Activated naive CD4-positive, alpha-beta T cell treated with anti-CD3 and anti-CD28 coated beads, Interleukin-2, amount 50 U/mL, for 24 hours (primary cell): ENCODE results near the gene CYP27C1.

ENCODE experiments used
- H3K27ac Mint-ChIP-seq: one replicate; pipeline ENCODE4 v1.8.0; 2021; ENCODE audit warnings: mild to moderate bottlenecking, mixed read lengths
- H3K27me3 Mint-ChIP-seq: one replicate; pipeline ENCODE4 v1.8.0; 2021; ENCODE audit warnings: mixed read lengths
- H3K36me3 Mint-ChIP-seq: one replicate; pipeline ENCODE4 v1.8.0; 2021; ENCODE audit warnings: mixed read lengths
- H3K4me1 Mint-ChIP-seq: one replicate; pipeline ENCODE4 v1.8.0; 2021; ENCODE audit warnings: mixed read lengths
- H3K4me3 Mint-ChIP-seq: one replicate; pipeline ENCODE4 v1.8.0; 2021; ENCODE audit warnings: mild to moderate bottlenecking, mixed read lengths
- H3K9me3 Mint-ChIP-seq: one replicate; pipeline ENCODE4 v1.8.0; 2021; ENCODE audit warnings: mixed read lengths

CYP27C1 gene

DNA sequence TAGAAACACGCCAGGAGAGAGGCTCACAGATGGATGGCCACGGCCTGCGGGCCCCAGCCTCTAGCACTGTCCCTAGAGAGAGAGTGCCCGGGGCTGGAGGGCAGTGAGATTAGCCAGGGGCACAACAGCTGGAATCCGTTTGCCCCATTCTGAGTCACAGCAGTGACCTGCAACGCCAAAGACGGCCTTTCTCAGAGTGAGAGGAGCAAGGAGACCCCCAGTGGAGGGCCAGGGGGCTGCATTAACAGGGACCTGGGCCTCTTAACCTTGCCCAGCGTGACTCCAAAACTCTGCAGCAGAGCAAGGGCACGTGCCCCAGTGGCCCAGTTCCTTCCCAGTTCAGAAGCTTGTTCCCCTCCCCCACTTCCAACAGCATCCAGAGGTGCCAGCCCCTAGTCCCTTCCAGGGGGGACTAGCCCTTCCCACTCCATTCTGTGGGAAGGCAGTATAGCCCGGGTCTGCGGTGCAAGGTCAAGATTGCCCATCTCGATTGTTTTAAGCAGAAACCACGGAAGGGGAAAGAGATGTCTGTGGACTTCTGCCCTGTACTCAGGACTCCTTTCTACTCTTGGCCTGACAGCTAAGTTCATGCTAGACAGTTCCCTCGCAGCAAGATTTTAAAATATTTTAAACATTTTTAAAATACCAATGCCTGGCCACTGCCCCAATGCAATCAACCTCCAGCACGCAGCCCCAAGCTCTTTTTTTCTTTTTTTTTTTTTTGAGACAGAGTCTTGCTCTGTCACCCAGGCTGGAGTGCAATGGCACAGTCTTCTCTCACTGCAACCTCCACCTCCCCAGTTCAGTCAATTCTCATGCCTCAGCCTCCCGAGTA lies 62.2 kb downstream of the CYP27C1 start:
- no peaks in the 10 kb centered on the region for H3K9me3 Mint-ChIP-seq
- no peaks in the 10 kb centered on the region for H3K27me3 Mint-ChIP-seq
- H3K27ac Mint-ChIP-seq, result no peak overlapping the region
- no peaks in the 10 kb centered on the region for H3K4me1 Mint-ChIP-seq
- H3K36me3 Mint-ChIP-seq, result no peaks in the 10 kb centered on the region
- H3K4me3 Mint-ChIP-seq, result no peak overlapping the region

DNA sequence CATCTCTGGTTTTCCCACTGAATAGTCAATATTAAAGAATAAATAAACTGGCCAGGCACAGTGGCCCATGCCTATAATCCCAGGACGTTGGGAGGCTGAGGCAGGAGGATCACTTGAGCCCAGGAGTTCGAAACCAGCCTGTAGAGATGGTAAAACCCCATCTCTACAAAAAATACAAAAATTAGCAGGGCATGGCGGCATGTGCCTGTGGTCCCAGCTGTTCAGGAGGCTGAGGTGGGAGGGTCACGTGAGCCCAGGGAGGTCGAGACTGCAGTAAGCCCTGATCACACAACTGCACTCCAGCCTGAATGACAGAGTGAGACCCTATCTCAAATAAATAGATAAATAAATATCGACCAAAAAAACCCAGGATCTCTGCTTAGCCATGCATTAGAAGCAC lies 63.0 kb downstream of the CYP27C1 start:
- no peak overlapping the region for H3K27ac Mint-ChIP-seq
- H3K4me3 Mint-ChIP-seq, result no peak overlapping the region
- H3K9me3 Mint-ChIP-seq, result no peaks in the 10 kb centered on the region
- H3K27me3 Mint-ChIP-seq, result no peaks in the 10 kb centered on the region
- H3K36me3 Mint-ChIP-seq, result no peaks in the 10 kb centered on the region
- H3K4me1 Mint-ChIP-seq, result no peaks in the 10 kb centered on the region

DNA sequence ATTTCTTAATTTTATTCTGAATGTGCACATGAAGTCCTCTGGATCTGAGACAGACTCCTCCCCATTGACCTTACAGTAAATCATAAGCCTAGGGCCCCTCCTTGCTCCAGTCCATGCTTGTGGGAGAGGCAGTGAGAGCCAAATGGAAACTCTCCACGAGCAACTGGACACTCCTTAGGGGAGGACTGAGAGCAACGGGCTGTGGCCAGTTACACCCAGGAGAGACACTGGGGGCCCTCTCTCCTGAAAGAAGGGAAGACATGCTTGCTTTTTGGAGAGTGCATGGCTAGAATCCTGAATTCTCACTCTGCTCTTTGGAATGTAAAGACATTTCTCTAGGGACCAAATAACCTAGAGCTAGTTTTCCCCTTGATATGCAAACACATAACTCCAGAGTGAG lies 64.2 kb downstream of the CYP27C1 start:
- no peaks in the 10 kb centered on the region for H3K9me3 Mint-ChIP-seq
- H3K4me3 Mint-ChIP-seq, result no peak overlapping the region
- H3K27ac Mint-ChIP-seq, result no peak overlapping the region
- no peaks in the 10 kb centered on the region for H3K27me3 Mint-ChIP-seq
- no peaks in the 10 kb centered on the region for H3K4me1 Mint-ChIP-seq
- H3K36me3 Mint-ChIP-seq, result no peaks in the 10 kb centered on the region

DNA sequence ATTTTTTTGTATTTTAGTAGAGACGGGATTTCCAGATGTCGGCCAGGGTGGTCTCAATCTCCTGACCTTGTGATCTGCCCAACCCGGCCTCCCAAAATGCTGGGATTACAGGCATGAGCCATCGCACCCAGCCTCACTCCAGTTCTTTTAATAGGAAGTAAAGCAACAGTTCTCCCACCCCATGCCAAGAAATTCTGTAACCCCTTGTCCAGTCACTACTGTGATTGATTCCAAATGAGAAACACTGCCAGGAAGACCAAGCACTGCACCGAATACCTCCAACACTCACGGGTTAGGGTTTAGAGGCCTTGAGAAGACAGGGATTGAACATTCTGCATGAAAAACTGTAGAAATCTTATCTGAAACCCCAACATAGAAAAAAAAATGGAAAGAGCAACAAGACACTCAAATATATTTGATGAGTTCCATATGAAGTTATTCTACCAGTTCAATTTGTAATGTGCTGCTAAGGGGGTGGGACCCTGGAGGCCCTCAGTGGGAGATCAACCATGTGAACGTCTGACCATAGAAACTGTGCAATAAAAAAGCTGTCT lies 65.0 kb downstream of the CYP27C1 start:
- Mint-ChIP-seq H3K27ac (no peak overlapping the region), H3K36me3 (no peaks in the 10 kb centered on the region), H3K27me3 (no peaks in the 10 kb centered on the region), H3K4me3 (no peak overlapping the region), H3K4me1 (no peaks in the 10 kb centered on the region), H3K9me3 (no peaks in the 10 kb centered on the region)

DNA sequence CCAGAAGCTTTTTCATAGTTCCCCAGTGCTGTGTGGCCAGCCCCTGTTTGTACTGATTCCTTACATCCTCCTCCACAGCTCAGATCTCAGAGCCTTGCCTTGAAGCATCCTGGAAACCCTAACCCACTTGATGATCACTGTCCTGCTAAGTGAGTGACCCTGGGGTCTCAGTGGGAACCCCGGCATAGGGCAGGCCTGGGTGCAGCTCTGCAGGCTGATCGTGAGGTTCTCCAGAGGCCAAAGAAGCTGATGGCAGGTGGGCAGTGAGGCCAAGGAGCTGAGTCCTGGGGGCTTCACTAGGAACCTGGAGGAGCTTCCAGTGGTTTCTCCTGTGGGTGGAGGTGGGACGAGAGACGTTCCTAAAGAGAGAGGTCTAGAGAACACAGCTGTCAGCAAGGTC lies 65.7 kb downstream of the CYP27C1 start:
- Mint-ChIP-seq H3K4me3 (no peak overlapping the region), H3K27me3 (no peaks in the 10 kb centered on the region), H3K27ac (no peak overlapping the region), H3K9me3 (no peaks in the 10 kb centered on the region), H3K36me3 (no peaks in the 10 kb centered on the region), H3K4me1 (no peaks in the 10 kb centered on the region)

DNA sequence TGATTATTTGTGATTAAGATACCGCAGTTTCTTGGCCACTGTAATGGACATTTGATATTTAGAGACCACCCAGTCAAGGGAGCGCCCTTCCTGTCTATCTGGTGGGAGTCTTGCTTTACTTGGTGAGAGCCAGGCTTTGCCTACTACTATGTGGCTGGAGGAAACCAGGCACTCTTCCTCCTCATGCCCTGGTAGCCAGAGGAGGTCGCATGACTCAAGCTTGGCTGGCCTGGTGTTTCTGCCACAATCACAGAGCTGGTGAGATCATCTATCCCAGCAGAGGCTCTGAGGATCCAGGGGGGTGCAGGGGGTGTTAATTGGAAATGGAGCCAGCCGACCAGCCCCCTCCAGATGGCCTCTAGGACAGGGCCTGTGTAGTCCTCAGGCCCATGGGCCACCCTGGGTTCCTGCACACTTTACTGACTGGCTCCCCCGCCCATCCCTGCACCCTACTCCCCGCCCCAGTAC lies 66.4 kb downstream of the CYP27C1 start:
- H3K36me3 Mint-ChIP-seq, result no peaks in the 10 kb centered on the region
- H3K4me3 Mint-ChIP-seq, result no peak overlapping the region
- H3K27me3 Mint-ChIP-seq, result no peaks in the 10 kb centered on the region
- H3K4me1 Mint-ChIP-seq, result no peaks in the 10 kb centered on the region
- H3K27ac Mint-ChIP-seq, result no peak overlapping the region
- no peaks in the 10 kb centered on the region for H3K9me3 Mint-ChIP-seq

DNA sequence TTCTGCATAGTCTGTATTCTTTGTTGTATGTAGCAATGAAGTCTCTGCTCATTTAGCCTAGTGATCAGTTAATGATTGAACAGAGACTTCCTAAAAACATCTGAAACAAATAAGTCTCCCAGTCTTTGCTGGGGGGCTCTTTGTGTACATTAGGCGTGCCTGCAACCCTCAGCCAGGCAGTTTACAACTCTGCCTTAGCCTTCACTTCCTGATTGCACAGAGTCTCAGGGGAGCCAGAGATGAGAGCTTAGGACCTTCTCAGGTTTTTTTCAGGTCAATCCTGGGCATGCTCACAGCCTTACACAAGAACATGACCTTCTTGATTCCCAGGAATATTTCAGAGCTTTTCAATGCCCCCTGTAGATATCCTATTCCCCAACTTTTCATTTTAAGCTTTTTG lies 69.1 kb downstream of the CYP27C1 start:
- Mint-ChIP-seq H3K4me3 (no peak overlapping the region), H3K27ac (no peak overlapping the region), H3K36me3 (no peaks in the 10 kb centered on the region), H3K27me3 (no peaks in the 10 kb centered on the region), H3K4me1 (no peaks in the 10 kb centered on the region), H3K9me3 (no peaks in the 10 kb centered on the region)

DNA sequence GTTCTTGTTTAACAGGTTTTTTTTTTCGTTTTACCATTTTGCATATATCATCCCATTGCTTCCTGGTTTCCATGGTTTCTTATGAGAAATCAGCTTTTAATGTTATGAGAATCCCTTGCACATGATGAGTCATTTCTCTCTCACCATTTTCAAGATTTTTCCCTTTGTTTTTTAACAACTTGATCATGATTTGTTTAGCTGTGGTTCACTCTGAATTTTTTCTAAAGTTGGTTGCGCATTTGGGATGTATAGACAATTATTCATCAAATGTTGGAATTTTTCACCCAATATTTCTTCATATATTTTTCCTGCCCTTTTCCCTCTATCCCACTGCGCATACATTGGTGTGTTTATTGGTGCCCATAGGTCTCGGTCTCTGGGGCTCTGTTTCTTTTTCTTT lies 70.7 kb downstream of the CYP27C1 start:
- Mint-ChIP-seq H3K4me1 (no peaks in the 10 kb centered on the region), H3K36me3 (no peaks in the 10 kb centered on the region), H3K27me3 (no peaks in the 10 kb centered on the region), H3K4me3 (no peak overlapping the region), H3K27ac (no peak overlapping the region), H3K9me3 (no peaks in the 10 kb centered on the region)

DNA sequence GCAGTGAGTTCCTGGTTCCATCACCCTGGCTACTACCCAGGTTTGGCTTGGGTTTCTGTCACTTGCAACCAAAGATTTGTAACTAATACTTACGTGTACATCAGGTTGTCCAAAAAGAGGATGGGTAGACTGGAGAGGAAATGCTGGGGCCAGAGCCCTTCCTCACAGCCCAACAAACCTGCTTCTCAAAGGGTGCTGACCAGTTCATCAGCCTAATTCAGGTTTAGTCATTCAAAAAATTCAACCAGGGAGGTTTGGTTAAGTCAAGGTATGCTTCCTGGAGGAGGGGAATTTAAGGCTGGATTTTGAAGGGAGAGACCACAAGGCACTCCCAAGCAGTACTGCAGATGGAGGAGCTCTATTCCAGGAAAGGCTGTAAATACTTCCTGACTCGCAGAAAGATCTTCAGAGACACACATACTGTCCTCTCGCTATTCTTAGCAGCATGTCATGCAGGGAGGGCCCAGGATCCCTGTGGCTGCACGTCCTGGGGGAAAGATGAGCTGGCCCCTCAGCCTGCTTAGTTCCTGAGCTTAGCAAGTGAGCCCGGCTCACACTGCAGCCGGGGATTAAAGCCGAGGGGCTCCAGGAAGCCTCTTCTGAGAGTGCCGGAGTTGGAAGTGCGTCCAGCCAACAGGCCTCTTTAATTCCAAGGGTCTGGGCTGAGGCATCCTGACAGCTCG lies 73.1 kb downstream of the CYP27C1 start:
- no peaks in the 10 kb centered on the region for H3K9me3 Mint-ChIP-seq
- no peak overlapping the region for H3K4me3 Mint-ChIP-seq
- no peak overlapping the region for H3K27ac Mint-ChIP-seq
- no peaks in the 10 kb centered on the region for H3K36me3 Mint-ChIP-seq
- no peaks in the 10 kb centered on the region for H3K27me3 Mint-ChIP-seq
- no peaks in the 10 kb centered on the region for H3K4me1 Mint-ChIP-seq

DNA sequence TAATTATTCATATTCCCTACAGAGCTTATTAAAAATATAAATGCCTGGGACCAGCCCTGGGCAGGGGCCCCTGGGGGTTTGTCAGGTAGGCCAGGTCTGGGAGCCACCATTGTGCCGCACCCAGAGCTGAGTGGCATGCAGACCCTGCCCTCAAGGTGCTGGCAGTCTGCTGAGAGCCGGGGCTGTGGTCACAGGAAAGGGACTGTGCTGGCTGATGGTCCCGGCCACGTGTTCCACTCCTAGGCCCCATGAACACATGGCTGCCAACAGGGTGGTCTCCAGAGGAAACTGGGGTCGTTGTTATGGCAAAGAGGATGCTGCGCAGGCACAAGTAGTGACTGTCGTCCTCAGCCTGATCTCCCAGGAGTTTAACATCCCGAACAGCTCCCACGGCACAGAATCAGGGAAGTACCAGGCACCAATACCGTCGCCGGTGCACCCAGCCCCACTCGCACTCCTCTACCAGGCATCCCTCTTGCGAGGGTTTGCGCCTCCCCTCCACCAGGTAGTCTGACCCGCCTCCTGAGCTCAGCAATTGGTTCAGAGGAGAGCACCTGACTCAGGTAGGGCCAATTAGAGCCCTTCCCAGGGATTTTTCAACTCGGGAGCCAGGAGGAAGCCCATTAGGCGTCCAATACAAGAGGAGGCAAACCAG lies 73.9 kb downstream of the CYP27C1 start:
- H3K27me3 Mint-ChIP-seq, result peaks cover 1% of the 10 kb centered on the region
- H3K9me3 Mint-ChIP-seq, result no peaks in the 10 kb centered on the region
- no peaks in the 10 kb centered on the region for H3K4me1 Mint-ChIP-seq
- H3K27ac Mint-ChIP-seq, result no peak overlapping the region
- H3K4me3 Mint-ChIP-seq, result no peak overlapping the region
- H3K36me3 Mint-ChIP-seq, result no peaks in the 10 kb centered on the region

DNA sequence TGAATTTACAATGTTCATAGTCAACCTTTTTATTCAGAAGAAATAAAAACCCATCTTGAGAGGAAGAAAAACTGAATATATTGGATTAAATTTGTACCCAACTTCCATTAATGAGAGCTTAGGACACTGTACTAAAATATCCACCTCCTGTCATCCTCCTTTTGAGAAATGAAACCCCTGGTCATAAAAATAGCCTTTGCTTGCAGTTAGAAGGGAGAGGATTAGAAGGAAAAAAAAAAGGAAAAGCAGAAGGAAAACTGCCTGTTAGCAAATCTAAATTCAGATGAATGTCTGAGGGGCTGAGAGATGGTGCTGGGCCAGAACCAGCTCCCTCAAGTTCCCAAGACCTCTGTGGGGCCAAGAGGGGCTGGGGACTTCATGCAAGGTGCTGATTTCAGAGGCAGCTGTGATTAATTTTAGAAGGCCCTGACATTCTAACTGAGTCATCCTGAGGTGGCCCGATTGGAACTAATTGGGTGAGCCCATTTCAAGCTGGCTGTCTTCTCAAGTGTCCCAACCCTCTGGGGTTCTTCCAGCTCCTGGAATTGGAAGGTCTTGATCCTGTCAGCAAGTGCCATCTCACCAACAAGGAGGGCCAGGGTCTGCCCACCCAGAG lies 74.7 kb downstream of the CYP27C1 start:
- peaks cover 1% of the 10 kb centered on the region for H3K27me3 Mint-ChIP-seq
- H3K36me3 Mint-ChIP-seq, result no peaks in the 10 kb centered on the region
- no peak overlapping the region for H3K4me3 Mint-ChIP-seq
- H3K9me3 Mint-ChIP-seq, result no peaks in the 10 kb centered on the region
- H3K27ac Mint-ChIP-seq, result no peak overlapping the region
- H3K4me1 Mint-ChIP-seq, result no peaks in the 10 kb centered on the region

DNA sequence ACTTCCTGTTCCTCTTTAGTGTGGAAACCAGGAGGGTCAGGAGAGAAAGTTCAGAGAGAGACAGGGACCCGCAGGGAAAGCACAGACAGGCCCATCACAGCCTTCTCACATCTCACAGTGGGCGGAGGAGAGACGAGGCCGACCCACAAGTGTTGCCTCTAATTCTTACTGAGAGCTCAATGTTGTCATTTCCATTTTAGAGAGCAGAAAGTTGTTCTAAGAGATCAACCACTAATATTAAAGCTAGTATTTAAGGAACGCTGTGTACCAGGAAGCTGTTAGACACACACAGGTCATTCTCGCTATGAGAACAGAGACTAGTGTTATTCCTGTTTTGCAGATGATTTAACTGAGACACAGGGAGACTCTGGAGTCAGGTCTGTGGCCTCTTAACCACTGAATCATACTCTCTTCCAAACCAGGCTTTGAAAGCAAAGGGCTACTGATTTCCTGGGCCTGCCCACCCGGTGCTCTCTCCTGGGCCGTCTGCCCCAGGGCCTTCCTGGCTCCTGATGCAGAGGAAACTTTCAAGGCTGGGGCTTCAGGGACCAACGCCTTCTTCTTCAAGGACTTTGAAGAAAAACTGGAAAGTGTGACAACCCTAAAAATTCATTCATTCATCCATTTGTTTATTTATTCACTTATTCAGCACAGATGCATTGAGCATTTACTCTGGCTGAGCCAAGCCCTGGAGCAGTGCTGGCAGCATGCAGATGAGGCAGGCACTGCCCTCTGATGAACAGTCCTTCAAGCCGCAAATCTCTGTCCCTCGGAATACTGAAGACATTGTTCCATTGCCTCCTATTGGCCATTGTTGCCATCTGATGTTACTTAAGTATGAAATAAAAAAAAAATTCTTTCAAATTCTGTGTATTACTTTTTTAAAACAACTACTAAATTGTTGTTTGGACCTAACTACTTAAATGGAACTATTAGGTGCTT lies 76.0 kb downstream of the CYP27C1 start:
- Mint-ChIP-seq H3K4me3 (no peak overlapping the region), H3K4me1 (no peaks in the 10 kb centered on the region), H3K27me3 (peaks cover 1% of the 10 kb centered on the region), H3K9me3 (no peaks in the 10 kb centered on the region), H3K27ac (no peak overlapping the region), H3K36me3 (no peaks in the 10 kb centered on the region)

DNA sequence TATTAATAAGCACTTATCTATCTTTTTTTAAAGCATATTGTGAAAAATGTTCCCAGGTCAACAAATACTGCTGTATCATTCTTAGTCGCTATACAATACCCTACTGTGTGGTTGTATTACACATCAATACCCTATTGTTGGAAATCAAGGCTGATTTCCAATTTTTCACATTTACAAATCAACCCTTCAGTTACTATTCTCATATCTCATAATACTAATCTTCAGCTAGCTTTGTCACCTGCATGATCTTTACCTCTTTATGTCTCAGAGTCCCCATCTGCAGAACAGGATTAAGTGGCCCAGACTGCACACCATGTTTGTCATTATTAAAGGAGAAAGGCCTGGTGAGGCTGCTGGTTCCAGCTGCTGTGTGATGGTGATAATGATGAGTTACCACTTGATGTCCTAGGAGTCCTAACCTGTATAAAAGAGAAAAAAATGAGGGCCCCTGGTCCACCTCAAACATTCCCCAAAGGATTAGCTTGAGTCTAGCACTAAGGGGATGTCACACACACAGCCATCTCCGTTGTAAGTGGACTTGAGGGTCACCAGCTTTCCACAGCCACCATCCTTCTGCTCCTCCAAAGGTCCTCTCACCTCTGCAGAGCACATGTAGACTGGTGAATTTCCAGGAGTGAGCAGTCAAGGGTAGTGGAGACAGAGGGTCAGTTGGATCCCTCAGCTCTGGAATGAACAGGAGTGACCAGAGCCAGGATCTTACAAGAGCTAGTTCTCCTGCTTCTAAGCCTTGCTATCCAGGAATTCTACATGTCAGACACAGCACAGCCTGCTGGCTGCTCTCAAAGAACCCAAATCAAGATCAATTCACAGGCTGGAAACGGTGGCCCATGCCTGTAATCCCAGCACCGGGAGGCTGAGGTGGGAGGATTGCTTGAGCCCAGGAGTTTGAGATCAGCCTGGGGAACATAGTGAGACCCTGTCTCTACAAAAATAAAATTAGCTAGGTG lies 77.2 kb downstream of the CYP27C1 start:
- Mint-ChIP-seq H3K4me3 (no peak overlapping the region), H3K9me3 (no peaks in the 10 kb centered on the region), H3K36me3 (no peaks in the 10 kb centered on the region), H3K4me1 (no peaks in the 10 kb centered on the region), H3K27me3 (peaks cover 1% of the 10 kb centered on the region), H3K27ac (no peak overlapping the region)

DNA sequence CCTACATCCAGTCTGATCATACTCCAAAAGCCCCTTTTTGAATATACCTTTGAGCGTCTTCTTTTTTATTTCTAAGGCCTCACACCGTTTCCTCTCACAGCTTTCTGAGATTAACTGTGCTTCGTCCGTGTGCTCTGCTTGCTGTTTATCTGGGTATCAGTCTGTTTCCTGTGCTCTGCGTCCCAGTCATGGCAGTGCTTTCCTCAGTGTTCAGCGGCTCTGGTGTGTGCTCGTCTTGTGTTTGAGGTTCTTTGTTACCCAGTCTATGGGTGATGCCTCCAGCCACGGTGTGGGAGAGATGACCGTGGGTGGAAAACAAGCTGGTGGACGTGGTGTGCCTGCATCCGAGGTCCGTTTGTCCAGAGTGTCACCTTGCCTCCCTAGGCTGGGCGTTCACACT lies 79.6 kb downstream of the CYP27C1 start:
- Mint-ChIP-seq H3K27me3 (peaks cover 1% of the 10 kb centered on the region), H3K9me3 (no peaks in the 10 kb centered on the region), H3K27ac (no peak overlapping the region), H3K4me3 (no peak overlapping the region), H3K36me3 (no peaks in the 10 kb centered on the region), H3K4me1 (no peaks in the 10 kb centered on the region)
